ENCODE measurements around the gene FRRS1L. TPM values are rescaled to one million over a fixed set of nuclear protein-coding genes. Genes with fewer than 3 reads are reported as not detected.

Gene FRRS1L
- total RNA-seq, 4 donors from 2014 or later: 1.5 to 12.6 (median 2.8) TPM

DNA sequence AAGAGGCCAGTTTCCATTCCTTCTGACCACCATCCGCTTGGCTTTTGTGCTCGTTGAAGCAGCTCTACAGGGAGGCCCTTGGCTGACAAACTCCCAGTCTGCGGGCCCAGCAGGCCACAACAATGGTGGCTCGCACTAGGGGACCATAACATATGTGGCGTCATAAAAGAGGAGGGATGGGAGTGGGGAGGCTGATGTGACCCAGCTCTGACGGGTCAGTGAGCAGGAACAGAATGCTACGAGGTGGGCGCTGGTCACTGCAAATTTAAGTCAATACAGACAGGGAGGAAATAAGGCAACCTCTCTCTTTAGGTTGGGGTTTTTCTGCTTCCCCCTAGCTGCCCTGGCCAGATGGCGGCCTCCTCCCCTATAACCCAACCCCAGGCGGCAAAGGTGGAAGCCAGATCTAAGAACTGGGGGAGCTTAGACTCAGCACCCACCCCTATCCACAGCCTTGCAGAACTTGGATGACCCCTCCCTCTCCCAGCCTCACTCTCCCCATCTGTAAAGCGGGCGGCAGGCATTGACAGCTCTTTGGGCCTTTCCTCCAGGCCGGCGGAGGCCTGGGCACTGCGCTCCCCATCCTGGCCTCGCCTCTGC is 778 bp downstream of the FRRS1L start:
- Histone ChIP-seq H3K36me3 (no peaks in the 10 kb centered on the region), H3K9me3 (no peaks in the 10 kb centered on the region), H3K27me3 (peaks cover 0 to 20% of the 10 kb centered on the region in 2 donors), H3K4me3 (peak overlapping the region in 3 of 4 donors; percentile 9 to 51 (median 15)), H3K27ac (peak overlapping the region in 1 of 4 donors; percentile 41), H3K4me1 (peaks cover 0 to 3% (median 0%) of the 10 kb centered on the region in 4 donors)
- no peak for TF ChIP-seq EP300 (IDR thresholded peaks at IDR 0.05)
- TF ChIP-seq, protein P1, sequence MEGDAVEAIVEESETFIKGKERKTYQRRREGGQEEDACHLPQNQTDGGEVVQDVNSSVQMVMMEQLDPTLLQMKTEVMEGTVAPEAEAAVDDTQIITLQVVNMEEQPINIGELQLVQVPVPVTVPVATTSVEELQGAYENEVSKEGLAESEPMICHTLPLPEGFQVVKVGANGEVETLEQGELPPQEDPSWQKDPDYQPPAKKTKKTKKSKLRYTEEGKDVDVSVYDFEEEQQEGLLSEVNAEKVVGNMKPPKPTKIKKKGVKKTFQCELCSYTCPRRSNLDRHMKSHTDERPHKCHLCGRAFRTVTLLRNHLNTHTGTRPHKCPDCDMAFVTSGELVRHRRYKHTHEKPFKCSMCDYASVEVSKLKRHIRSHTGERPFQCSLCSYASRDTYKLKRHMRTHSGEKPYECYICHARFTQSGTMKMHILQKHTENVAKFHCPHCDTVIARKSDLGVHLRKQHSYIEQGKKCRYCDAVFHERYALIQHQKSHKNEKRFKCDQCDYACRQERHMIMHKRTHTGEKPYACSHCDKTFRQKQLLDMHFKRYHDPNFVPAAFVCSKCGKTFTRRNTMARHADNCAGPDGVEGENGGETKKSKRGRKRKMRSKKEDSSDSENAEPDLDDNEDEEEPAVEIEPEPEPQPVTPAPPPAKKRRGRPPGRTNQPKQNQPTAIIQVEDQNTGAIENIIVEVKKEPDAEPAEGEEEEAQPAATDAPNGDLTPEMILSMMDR (IDR thresholded peaks at IDR 0.05): no peak
- TF ChIP-seq POLR2A (IDR thresholded peaks at IDR 0.05): no peak
- WGBS, 2 donors: 70 to 79% methylated on average over 16 of the region's 16 CpGs
- DNase-seq (ENCODE audit: low spot score in 2 of 2): no peak

DNA sequence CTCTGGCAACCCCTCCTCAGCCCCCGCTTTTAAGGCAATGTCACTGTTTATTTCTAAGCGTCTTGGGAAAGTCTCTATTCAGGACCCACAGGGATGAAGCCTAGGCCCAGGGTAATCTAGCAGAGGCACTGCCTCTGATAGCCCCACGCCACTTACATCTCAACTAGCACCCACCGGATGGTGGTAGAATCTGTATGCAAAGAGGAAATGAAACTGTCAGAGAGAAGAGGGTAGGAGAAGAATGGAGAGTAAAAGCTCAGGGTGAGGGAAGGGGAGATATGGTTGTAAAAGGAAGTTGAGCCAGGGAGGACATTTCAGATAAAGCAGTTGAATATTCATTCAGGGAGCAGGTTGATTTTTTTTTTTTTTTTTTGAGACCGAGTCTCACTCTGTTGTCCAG is 3.0 kb downstream of the FRRS1L start:
- no peak overlapping the region for H3K4me3 ChIP-seq
- H3K9me3 ChIP-seq: no peaks in the 10 kb centered on the region
- no peak for DNase-seq (ENCODE audit: low spot score in 2 of 2)
- TF ChIP-seq, protein P1 (IDR thresholded peaks at IDR 0.05): no peak
- no peak for TF ChIP-seq EP300 (IDR thresholded peaks at IDR 0.05)
- no peak for TF ChIP-seq POLR2A (IDR thresholded peaks at IDR 0.05)
- H3K4me1 ChIP-seq: peaks cover 0 to 3% (median 0%) of the 10 kb centered on the region in 4 donors
- no peaks in the 10 kb centered on the region for H3K36me3 ChIP-seq
- H3K27ac ChIP-seq: no peak overlapping the region
- 88 to 93% methylated on average over 5 of the region's 5 CpGs for WGBS, 2 donors
- peaks cover 0 to 20% of the 10 kb centered on the region in 2 donors for H3K27me3 ChIP-seq

DNA sequence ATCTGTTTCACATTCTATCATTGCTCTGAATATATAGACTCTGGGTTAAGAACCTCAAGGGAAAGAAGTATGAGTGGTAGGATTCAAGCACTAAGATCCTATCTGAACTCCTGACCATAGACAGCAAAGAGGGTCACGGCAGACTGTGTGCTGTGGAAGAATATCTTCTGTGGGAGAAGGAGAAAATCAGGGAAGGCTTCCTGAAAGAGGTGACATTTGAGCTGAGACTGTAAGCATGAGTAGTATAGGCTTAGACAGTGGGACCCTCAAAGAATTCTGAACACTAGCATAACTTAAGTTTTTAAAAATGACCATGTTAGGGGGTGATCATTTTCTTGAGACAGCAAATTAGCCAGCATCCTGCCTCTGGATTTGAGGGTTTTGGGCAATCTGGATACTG is 3.9 kb downstream of the FRRS1L start:
- no peak overlapping the region for H3K27ac ChIP-seq
- no peaks in the 10 kb centered on the region for H3K36me3 ChIP-seq
- TF ChIP-seq, protein P1 (IDR thresholded peaks at IDR 0.05): no peak
- TF ChIP-seq POLR2A (IDR thresholded peaks at IDR 0.05) (no peak), EP300 (IDR thresholded peaks at IDR 0.05) (no peak)
- H3K4me1 ChIP-seq: peaks cover 0 to 3% (median 0%) of the 10 kb centered on the region in 4 donors
- no peak for DNase-seq (ENCODE audit: low spot score in 2 of 2)
- no peak overlapping the region for H3K4me3 ChIP-seq
- H3K27me3 ChIP-seq: peaks cover 0 to 18% of the 10 kb centered on the region in 2 donors
- WGBS, 2 donors: 94 to 95% methylated on average over 1 of the region's 1 CpG
- no peaks in the 10 kb centered on the region for H3K9me3 ChIP-seq

DNA sequence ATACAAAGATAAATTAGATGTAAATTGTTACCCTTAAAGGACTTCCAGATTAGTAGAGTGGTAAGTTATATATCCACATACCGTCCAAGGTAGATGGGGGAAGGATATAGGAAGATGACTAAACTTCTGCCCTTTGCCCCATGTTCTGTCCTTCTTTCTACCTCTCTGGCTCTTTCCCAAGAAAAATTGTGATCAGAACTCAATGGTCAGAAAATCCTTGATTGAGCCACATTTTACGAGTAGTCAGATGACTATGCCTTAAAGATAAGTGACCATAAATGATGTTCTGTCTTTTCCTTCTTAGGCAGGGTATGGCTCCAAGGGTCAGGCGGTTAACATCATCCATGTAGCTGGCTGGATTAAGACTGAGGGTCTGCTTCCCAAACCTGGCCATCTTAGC is 4.4 kb downstream of the FRRS1L start:
- DNase-seq (ENCODE audit: low spot score in 2 of 2): no peak
- Histone ChIP-seq H3K4me1 (peaks cover 0 to 3% (median 0%) of the 10 kb centered on the region in 4 donors), H3K27ac (no peak overlapping the region), H3K9me3 (no peaks in the 10 kb centered on the region), H3K4me3 (no peak overlapping the region), H3K27me3 (peaks cover 0 to 15% of the 10 kb centered on the region in 2 donors), H3K36me3 (no peaks in the 10 kb centered on the region)
- 82 to 84% methylated on average over 3 of the region's 3 CpGs for WGBS, 2 donors
- TF ChIP-seq EP300 (IDR thresholded peaks at IDR 0.05) (no peak), POLR2A (IDR thresholded peaks at IDR 0.05) (no peak)
- TF ChIP-seq, protein P1 (IDR thresholded peaks at IDR 0.05): no peak

DNA sequence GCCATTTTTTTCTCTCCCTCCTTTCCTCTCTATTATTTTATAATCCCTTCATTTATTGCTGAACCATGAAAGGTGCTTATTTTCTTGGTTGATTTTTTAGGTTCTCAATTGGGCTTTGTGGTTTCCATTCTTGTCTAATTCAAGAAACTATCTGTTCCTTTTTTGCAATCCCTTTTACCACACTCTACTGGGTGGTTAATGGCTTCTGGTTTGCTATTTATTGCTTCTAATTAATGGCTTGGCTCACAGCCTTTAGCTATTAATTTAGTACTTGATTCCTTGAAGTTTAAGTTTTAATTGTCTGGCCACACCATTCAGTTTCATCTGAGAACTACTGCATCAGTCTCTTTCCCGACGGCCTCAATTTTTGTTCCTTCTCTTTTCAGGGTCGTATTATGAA is 5.6 kb downstream of the FRRS1L start:
- no peak for TF ChIP-seq POLR2A (IDR thresholded peaks at IDR 0.05)
- TF ChIP-seq, protein P1 (IDR thresholded peaks at IDR 0.05): no peak
- TF ChIP-seq EP300 (IDR thresholded peaks at IDR 0.05): no peak
- no peaks in the 10 kb centered on the region for H3K36me3 ChIP-seq
- H3K27ac ChIP-seq: no peak overlapping the region
- 80 to 89% methylated on average over 3 of the region's 3 CpGs for WGBS, 2 donors
- H3K27me3 ChIP-seq: peaks cover 0 to 7% of the 10 kb centered on the region in 2 donors
- H3K4me1 ChIP-seq: no peaks in the 10 kb centered on the region
- no peaks in the 10 kb centered on the region for H3K9me3 ChIP-seq
- DNase-seq (ENCODE audit: low spot score in 2 of 2): no peak
- no peak overlapping the region for H3K4me3 ChIP-seq
